ENCODE results near the gene C11orf68. TPM values are rescaled to one million over a fixed set of nuclear protein-coding genes. Genes with fewer than 3 reads are reported as not detected.
A peak's percentile ranks its signal among the peaks of the same experiment; 100 is the strongest.

C11orf68 gene
- total and polyA plus RNA-seq, 9 of the 15 experiments (the other 6 are each of a cell fraction or from before 2014, with no cell fraction given): 3.6 to 35.9 (median 12.8) TPM

DNA sequence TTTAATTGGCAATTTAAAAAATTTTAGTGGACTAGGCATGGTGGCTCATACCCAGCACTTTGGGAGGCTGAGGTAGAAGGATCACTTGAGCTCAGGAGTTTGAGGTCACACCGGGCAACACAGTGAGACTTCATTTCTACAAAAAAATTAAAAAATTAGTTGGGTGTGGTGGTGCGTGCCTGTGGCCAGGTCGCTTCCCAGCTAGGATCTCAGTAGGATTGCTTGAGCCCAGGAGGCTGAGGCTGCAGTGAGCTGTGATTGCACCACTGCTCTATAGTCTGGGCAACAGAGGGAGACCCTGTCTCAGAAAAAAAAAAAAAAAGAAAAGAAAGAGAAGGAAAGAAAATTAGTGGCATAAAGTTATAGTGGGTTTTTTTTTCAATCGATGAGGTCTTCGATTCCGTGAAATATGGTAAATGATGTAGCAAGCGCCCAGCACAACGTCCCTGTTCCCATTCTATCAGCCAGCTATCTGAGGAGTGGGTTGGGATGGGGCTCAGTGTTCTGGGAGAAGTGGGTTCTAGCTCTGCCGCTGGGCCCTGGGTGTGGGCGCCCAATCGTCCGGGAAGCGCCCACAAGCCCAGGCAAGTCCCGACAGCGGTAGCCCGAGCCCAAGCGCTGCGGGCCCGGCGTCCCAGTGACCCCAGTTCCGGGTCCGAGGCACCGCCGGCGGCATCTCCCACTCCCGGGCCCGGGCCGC, 20.1 kb downstream of the C11orf68 start:
- in situ Hi-C loops (cut with MboI): no loop called here
- H3K9ac ChIP-seq (ENCODE audit: insufficient read depth in 1 of 2, low read depth in 2 of 2, low read length in 2 of 2): peak overlapping the region; percentile 100
- TF ChIP-seq JUNB (CRISPR knock-in tag; conservative IDR thresholded peaks at IDR 0.05): no peak
- TF ChIP-seq, protein P1, sequence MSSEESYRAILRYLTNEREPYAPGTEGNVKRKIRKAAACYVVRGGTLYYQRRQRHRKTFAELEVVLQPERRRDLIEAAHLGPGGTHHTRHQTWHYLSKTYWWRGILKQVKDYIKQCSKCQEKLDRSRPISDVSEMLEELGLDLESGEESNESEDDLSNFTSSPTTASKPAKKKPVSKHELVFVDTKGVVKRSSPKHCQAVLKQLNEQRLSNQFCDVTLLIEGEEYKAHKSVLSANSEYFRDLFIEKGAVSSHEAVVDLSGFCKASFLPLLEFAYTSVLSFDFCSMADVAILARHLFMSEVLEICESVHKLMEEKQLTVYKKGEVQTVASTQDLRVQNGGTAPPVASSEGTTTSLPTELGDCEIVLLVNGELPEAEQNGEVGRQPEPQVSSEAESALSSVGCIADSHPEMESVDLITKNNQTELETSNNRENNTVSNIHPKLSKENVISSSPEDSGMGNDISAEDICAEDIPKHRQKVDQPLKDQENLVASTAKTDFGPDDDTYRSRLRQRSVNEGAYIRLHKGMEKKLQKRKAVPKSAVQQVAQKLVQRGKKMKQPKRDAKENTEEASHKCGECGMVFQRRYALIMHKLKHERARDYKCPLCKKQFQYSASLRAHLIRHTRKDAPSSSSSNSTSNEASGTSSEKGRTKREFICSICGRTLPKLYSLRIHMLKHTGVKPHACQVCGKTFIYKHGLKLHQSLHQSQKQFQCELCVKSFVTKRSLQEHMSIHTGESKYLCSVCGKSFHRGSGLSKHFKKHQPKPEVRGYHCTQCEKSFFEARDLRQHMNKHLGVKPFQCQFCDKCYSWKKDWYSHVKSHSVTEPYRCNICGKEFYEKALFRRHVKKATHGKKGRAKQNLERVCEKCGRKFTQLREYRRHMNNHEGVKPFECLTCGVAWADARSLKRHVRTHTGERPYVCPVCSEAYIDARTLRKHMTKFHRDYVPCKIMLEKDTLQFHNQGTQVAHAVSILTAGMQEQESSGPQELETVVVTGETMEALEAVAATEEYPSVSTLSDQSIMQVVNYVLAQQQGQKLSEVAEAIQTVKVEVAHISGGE (CRISPR knock-in tag; IDR thresholded peaks at IDR 0.05): no peak
- no peak for TF ChIP-seq BCOR (IDR thresholded peaks at IDR 0.05)
- no peak for TF ChIP-seq NCOA2 (IDR thresholded peaks at IDR 0.05; ENCODE audit: partially characterized antibody in 2 of 2)
- TF ChIP-seq STAT5B (CRISPR knock-in tag; IDR thresholded peaks at IDR 0.05): no peak
- TF ChIP-seq SAP30 (IDR thresholded peaks at IDR 0.05; ENCODE audit: borderline replicate concordance, insufficient read depth, low read depth, low read length, poor library complexity, severe bottlenecking): no peak
- peak; percentile 50; the same call in 1 of the 2 replicates for TF ChIP-seq PHF8 (IDR thresholded peaks at IDR 0.05; ENCODE audit: borderline replicate concordance, low read length)
- TF ChIP-seq TCF7 (IDR thresholded peaks at IDR 0.05; ENCODE audit: borderline replicate concordance): no peak
- TF ChIP-seq, protein P2, sequence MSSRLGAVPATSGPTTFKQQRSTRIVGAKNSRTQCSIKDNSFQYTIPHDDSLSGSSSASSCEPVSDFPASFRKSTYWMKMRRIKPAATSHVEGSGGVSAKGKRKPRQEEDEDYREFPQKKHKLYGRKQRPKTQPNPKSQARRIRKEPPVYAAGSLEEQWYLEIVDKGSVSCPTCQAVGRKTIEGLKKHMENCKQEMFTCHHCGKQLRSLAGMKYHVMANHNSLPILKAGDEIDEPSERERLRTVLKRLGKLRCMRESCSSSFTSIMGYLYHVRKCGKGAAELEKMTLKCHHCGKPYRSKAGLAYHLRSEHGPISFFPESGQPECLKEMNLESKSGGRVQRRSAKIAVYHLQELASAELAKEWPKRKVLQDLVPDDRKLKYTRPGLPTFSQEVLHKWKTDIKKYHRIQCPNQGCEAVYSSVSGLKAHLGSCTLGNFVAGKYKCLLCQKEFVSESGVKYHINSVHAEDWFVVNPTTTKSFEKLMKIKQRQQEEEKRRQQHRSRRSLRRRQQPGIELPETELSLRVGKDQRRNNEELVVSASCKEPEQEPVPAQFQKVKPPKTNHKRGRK (tag; IDR thresholded peaks at IDR 0.05): peak; percentile 32; the same call in 1 of the 2 replicates
- TF ChIP-seq, protein P3, sequence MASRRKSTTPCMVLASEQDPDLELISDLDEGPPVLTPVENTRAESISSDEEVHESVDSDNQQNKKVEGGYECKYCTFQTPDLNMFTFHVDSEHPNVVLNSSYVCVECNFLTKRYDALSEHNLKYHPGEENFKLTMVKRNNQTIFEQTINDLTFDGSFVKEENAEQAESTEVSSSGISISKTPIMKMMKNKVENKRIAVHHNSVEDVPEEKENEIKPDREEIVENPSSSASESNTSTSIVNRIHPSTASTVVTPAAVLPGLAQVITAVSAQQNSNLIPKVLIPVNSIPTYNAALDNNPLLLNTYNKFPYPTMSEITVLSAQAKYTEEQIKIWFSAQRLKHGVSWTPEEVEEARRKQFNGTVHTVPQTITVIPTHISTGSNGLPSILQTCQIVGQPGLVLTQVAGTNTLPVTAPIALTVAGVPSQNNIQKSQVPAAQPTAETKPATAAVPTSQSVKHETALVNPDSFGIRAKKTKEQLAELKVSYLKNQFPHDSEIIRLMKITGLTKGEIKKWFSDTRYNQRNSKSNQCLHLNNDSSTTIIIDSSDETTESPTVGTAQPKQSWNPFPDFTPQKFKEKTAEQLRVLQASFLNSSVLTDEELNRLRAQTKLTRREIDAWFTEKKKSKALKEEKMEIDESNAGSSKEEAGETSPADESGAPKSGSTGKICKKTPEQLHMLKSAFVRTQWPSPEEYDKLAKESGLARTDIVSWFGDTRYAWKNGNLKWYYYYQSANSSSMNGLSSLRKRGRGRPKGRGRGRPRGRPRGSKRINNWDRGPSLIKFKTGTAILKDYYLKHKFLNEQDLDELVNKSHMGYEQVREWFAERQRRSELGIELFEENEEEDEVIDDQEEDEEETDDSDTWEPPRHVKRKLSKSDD (conservative IDR thresholded peaks at IDR 0.05; ENCODE audit: low read length): no peak

More for the DNA sequence above, 20.1 kb downstream of the C11orf68 start:
- H3K27ac ChIP-seq (ENCODE audit: extremely low read depth, low read depth, low read length): peak overlapping the region; percentile 100
- peaks cover 60% of the 10 kb centered on the region for H3K79me2 ChIP-seq (ENCODE audit: control insufficient read depth, insufficient read depth, low read length)
- 1% methylated on average over 28 of the region's 28 CpGs for WGBS (ENCODE audit: insufficient coverage, low coverage, missing lambda C conversion rate)
- H3K4me1 ChIP-seq (replicated peaks in 1 of 2; ENCODE audit: control insufficient read depth in 2 of 2, insufficient read depth in 2 of 2, low read length in 2 of 2): peaks cover 46 to 74% of the 10 kb centered on the region in 2 experiments
- peak overlapping the region; percentile 99 for H3K4me2 ChIP-seq (ENCODE audit: insufficient read depth, low read length)
- ATAC-seq (no peak), DNase-seq (ENCODE audit: extremely low read depth in 1 of 4, low spot score in 3 of 4) (no peak), FAIRE-seq (no peak)
- H4K20me1 ChIP-seq (replicated peaks; ENCODE audit: control insufficient read depth, insufficient read depth, low read length): peaks cover 21% of the 10 kb centered on the region
- POLR2A ChIA-PET: interaction anchor here (0.5 to 8.0 kb wide), 25 partner anchors 8 to 557 kb away, joined by 3 to 136 read pairs (median 4); partner anchors contain the start of genes C11orf68, CCDC85B, CFL1 and FIBP
- peak overlapping the region; percentile 58; the same call in 1 of the 2 replicates for H2AFZ ChIP-seq (ENCODE audit: low read depth, low read length)
- peak overlapping the region; percentile 89 for H3K4me3 ChIP-seq
- H3K36me3 ChIP-seq (ENCODE audit: control insufficient read depth, insufficient read depth, low read length): peaks cover 52% of the 10 kb centered on the region
- no peaks in the 10 kb centered on the region for H3K27me3 ChIP-seq (ENCODE audit: control insufficient read depth in 2 of 2, insufficient read depth in 2 of 2, low read length in 2 of 2)
- BruUV-seq (replicated peaks): no TSS peak
- CTCF ChIA-PET (ENCODE audit: low intra/inter-chr PET ratio): interaction anchor here (0.6 kb wide), 2 partner anchors 11 to 124 kb away, joined by 3 to 5 read pairs; partner anchors contain the start of gene FIBP
- H3K9me1 ChIP-seq (ENCODE audit: control insufficient read depth, insufficient read depth, low read length): no peaks in the 10 kb centered on the region
- H3K9me3 ChIP-seq (replicated peaks; ENCODE audit: control insufficient read depth, insufficient read depth, low read depth, low read length): no peaks in the 10 kb centered on the region
- intact Hi-C loops (cut with micrococcal nuclease): no loop called here
